IMR-90 (cell line): Measurements from ENCODE around the gene ADM5. TPM values are rescaled to one million over a fixed set of nuclear protein-coding genes. Genes with fewer than 3 reads are reported as not detected.

Source experiments
- ATAC-seq: fragments of 200-7000 bp; cut with Tn5 transposase; 2 replicates; pipeline ENCODE4 v1.9.1; 2020; ENCODE audit warnings: low read depth, mild to moderate bottlenecking, moderate library complexity
- BruUV-seq: library from RNA; stranded (reverse); fragments of 400-500 nt; replicated peaks from 2 replicates; lab custom pipeline; 2021; lab: Mats Ljungman, UMichigan
- CTCF ChIA-PET: fragments of 300-600 bp; formaldehyde crosslinking; extraction: SDS; loops from one replicate; lab custom pipeline; 2021; ENCODE audit warnings: antibody characterized with exemption; lab: Yijun Ruan, JAX
- POLR2A ChIA-PET: fragments of 300-600 bp; sonication (Branson Sonifier 250); formaldehyde crosslinking; loops from one replicate; lab custom pipeline; 2022; ENCODE audit warnings: antibody characterized with exemption; ENCODE audit not compliant: unreplicated experiment; lab: Charles Lee
- DNase-seq: peaks from one replicate; pipeline ENCODE4 v3.0.0; 2013
- H2AFZ ChIP-seq: replicated peaks from 2 replicates; pipeline ENCODE3; 2013; ENCODE audit warnings: low read length, mild to moderate bottlenecking; ENCODE audit not compliant: poor library complexity
- H2AK5ac ChIP-seq: 2 replicates; pipeline ENCODE4 v1.6.1; 2013; ENCODE audit warnings: low read depth, low read length, inconsistent platforms
- H2AK9ac ChIP-seq: replicated peaks from 2 replicates; pipeline ENCODE3; 2013; ENCODE audit warnings: mild to moderate bottlenecking, low read depth, low read length, moderate library complexity; ENCODE audit not compliant: poor library complexity
- H2BK120ac ChIP-seq: 2 replicates; pipeline ENCODE4 v1.6.1; 2013; ENCODE audit warnings: low read depth, low read length, inconsistent platforms
- H2BK15ac ChIP-seq: 3 replicates; pipeline ENCODE4 v1.6.1; 2013; ENCODE audit warnings: low read depth, low read length, inconsistent platforms
- H2BK20ac ChIP-seq: 2 replicates; pipeline ENCODE4 v1.6.1; 2013; ENCODE audit warnings: low read depth, mild to moderate bottlenecking, inconsistent platforms, low read length, moderate library complexity
- H2BK5ac ChIP-seq: 2 replicates; pipeline ENCODE4 v1.6.1; 2013; ENCODE audit warnings: mild to moderate bottlenecking, low read depth, low read length, inconsistent platforms; ENCODE audit not compliant: poor library complexity, severe bottlenecking
- H3K14ac ChIP-seq: replicated peaks from 2 replicates; pipeline ENCODE4 v1.6.1; 2013; ENCODE audit warnings: low read depth, low read length, inconsistent platforms
- H3K18ac ChIP-seq: 2 replicates; pipeline ENCODE4 v1.6.1; 2013; ENCODE audit warnings: low read depth, low read length, control low read depth
- H3K23ac ChIP-seq: 2 replicates; pipeline ENCODE4 v1.6.1; 2013; ENCODE audit warnings: low read depth, low read length, inconsistent platforms
- H3K27ac ChIP-seq: 2 replicates; pipeline ENCODE4 v1.5.1; 2013; ENCODE audit warnings: mild to moderate bottlenecking, control low read depth, low read length; ENCODE audit not compliant: insufficient read depth
- H3K27me3 ChIP-seq: 2 replicates; pipeline ENCODE4 v1.6.1; 2013; ENCODE audit warnings: low read length; ENCODE audit not compliant: control insufficient read depth, insufficient read depth
- H3K36me3 ChIP-seq: 2 replicates; pipeline ENCODE4 v1.6.1; 2013; ENCODE audit warnings: low read length, mixed read lengths; ENCODE audit not compliant: control insufficient read depth, insufficient read depth
- H3K4ac ChIP-seq: 2 replicates; pipeline ENCODE4 v1.6.1; 2013; ENCODE audit warnings: low read depth, low read length, inconsistent platforms
- H3K4me1 ChIP-seq: 2 replicates; pipeline ENCODE4 v1.6.1; 2013; ENCODE audit warnings: low read length, mixed read lengths; ENCODE audit not compliant: control insufficient read depth, insufficient read depth
- H3K4me2 ChIP-seq: 2 replicates; pipeline ENCODE4 v1.6.1; 2013; ENCODE audit warnings: low read depth, mild to moderate bottlenecking, control low read depth, low read length, moderate library complexity
- H3K4me3 ChIP-seq: 2 replicates; pipeline ENCODE4 v1.5.1; 2013; ENCODE audit warnings: low read depth, mild to moderate bottlenecking, control low read depth, low read length, moderate library complexity; ENCODE audit not compliant: insufficient read depth
- H3K56ac ChIP-seq: 2 replicates; pipeline ENCODE4 v1.6.1; 2013; ENCODE audit warnings: low read length, inconsistent platforms; ENCODE audit not compliant: insufficient read depth; ENCODE audit errors: extremely low read depth
- H3K79me1 ChIP-seq, 2 experiments: 2 replicates each; pipeline ENCODE4 v1.6.1; 2013; ENCODE audit warnings: low read length in 2 of 2, inconsistent platforms in 1 of 2, low read depth in 1 of 2
- H3K9ac ChIP-seq: 2 replicates; pipeline ENCODE4 v1.6.1; 2013; ENCODE audit warnings: low read depth, low read length, control low read depth
- H3K9me1 ChIP-seq: 2 replicates; pipeline ENCODE4 v1.6.1; 2013; ENCODE audit warnings: low read length, inconsistent platforms; ENCODE audit not compliant: insufficient read depth
- H3K9me3 ChIP-seq: 2 replicates; pipeline ENCODE4 v1.6.1; 2013; ENCODE audit warnings: low read length; ENCODE audit not compliant: control insufficient read depth, insufficient read depth
- H4K20me1 ChIP-seq: 2 replicates; pipeline ENCODE4 v1.6.1; 2013; ENCODE audit warnings: low read length, inconsistent platforms; ENCODE audit not compliant: insufficient read depth
- H4K5ac ChIP-seq: 2 replicates; pipeline ENCODE4 v1.6.1; 2013; ENCODE audit warnings: mild to moderate bottlenecking, low read depth, low read length, control low read depth
- H4K8ac ChIP-seq, 2 experiments: 2 replicates each; pipeline ENCODE4 v1.6.1; 2013; ENCODE audit warnings: low read depth in 2 of 2, low read length in 2 of 2, control low read depth in 1 of 2, inconsistent platforms in 1 of 2
- H4K91ac ChIP-seq: 2 replicates; pipeline ENCODE4 v1.6.1; 2013; ENCODE audit warnings: low read depth, low read length, inconsistent platforms; ENCODE audit not compliant: insufficient read depth
- CEBPB ChIP-seq: IDR thresholded peaks from 2 replicates; pipeline ENCODE4 v1.6.1; 2012; ENCODE audit warnings: low read depth, low read length, improper control_type of control experiment
- CHD1 ChIP-seq: IDR thresholded peaks from 2 replicates; pipeline ENCODE4 v1.6.1; 2012; ENCODE audit warnings: low read depth, low read length, improper control_type of control experiment
- MAZ ChIP-seq: IDR thresholded peaks from 2 replicates; pipeline ENCODE4 v1.6.1; 2012; ENCODE audit warnings: low read depth, mild to moderate bottlenecking, low read length, improper control_type of control experiment, moderate library complexity, borderline replicate concordance
- NFE2L2 ChIP-seq: fragments of 150-350 bp; IDR thresholded peaks from 2 replicates; pipeline ENCODE4 v1.6.1; 2016; ENCODE audit warnings: low read depth, mild to moderate bottlenecking, low read length
- RFX5 ChIP-seq: IDR thresholded peaks from 2 replicates; pipeline ENCODE4 v1.8.0; 2012; ENCODE audit warnings: low read depth, mild to moderate bottlenecking, low read length, moderate library complexity
- WGBS, 2 experiments: methylation state at CpG; one replicate each; pipeline versions ENCODE4 v1.1.5 to v1.1.7; 2013; ENCODE audit warnings: missing lambda C conversion rate in 2 of 2; ENCODE audit not compliant: insufficient read length in 1 of 2; ENCODE audit errors: extremely low coverage in 2 of 2; 5-methylcytosine and 5-hydroxymethylcytosine counted together
- dilution Hi-C: fragments of 300-500 bp; cut with HindIII; formaldehyde crosslinking; loops from one replicate; pipeline ENCODE4 v1.14.3; 2018; ENCODE audit warnings: low sequenced_read_pairs; ENCODE audit not compliant: unreplicated experiment
- in situ Hi-C: fragments of 300-500 bp; cut with MboI; formaldehyde crosslinking; loops from 3 replicates; pipeline ENCODE4 v1.14.3; 2019; ENCODE audit warnings: low sequenced_read_pairs, inconsistent platforms, mixed read lengths
- intact Hi-C: fragments of 100-400 bp; cut with micrococcal nuclease; formaldehyde crosslinking; loops from 2 replicates; pipeline ENCODE4 v1.10.0; 2022
- polyA plus RNA-seq, 3 experiments: library from polyadenylated mRNA; depleted of rRNA; stranded (reverse); fragments of >200 nt; gene quantifications; 2 replicates each; pipeline ENCODE4 v1.2.3, GENCODE V29; 2012; ENCODE audit warnings: low replicate concordance in 1 of 3
- total RNA-seq: library from RNA; depleted of rRNA; stranded (reverse); fragments of >200 nt; gene quantifications from 2 replicates; pipeline ENCODE4 v1.2.3, GENCODE V29; 2012
- TF ChIP-seq, protein P1 (sequence below): fragments of 150-350 bp; IDR thresholded peaks from 2 replicates; pipeline ENCODE4 v1.6.1; 2017; ENCODE audit warnings: mild to moderate bottlenecking, antibody characterized with exemption, low read length, low read depth

ADM5 gene
- total and polyA plus RNA-seq, 2 of the 4 experiments (the other 2 are of a cell fraction), result 0.18 to 0.99 TPM

DNA sequence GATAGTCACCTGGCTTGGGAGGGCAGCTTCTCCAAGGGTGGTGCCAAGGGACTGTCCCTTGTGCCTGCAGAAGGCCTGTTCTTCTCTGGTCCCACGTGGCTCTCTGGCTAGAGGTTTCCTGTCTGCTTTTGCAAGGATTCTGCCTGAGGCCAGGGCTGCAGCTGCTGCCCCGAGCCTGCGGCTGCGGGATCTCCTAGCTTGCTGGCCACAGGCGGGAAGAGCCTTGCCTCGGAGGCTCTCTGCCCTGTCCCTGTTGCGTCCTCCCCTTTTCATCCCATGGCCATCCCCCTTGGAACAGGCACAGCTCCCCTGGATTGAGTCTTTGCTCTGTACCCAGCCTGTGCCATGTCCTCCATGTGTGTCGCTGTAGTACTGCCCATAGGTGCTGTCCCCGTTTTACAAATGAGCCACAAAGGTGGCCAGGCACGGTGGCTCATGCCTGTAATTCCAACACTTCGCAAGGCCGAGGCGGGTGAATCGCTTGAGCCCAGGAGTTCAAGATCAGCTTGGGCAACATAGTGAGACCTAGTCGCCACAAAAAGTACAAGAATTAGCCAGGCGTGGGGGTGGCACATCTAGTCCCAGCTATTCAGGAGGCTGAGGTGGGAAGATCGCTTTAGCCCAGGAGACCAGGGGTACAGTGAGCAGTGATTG is 32.8 kb upstream of the ADM5 start:
- Histone ChIP-seq H3K27me3 (no peaks in the 10 kb centered on the region), H4K8ac (no peak overlapping the region), H3K4me1 (no peaks in the 10 kb centered on the region), H4K5ac (no peak overlapping the region), H3K79me1 (peaks cover 12 to 48% of the 10 kb centered on the region in 2 experiments; a peak in 2 of 4 replicates), H3K9me3 (no peaks in the 10 kb centered on the region), H2BK15ac (no peak overlapping the region), H2BK5ac (no peak overlapping the region), H3K14ac (no peak overlapping the region), H2BK120ac (no peak overlapping the region), H3K4me2 (no peak overlapping the region), H2AK9ac (peak overlapping the region; percentile 45), H4K20me1 (peaks cover 33% of the 10 kb centered on the region), H3K4ac (no peak overlapping the region), H3K23ac (no peak overlapping the region), H3K9ac (no peak overlapping the region), H3K36me3 (peaks cover 82% of the 10 kb centered on the region), H2BK20ac (no peak overlapping the region), H2AFZ (no peak overlapping the region), H3K4me3 (no peak overlapping the region), H4K91ac (no peak overlapping the region), H3K9me1 (no peaks in the 10 kb centered on the region), H3K27ac (no peak overlapping the region), H2AK5ac (no peak overlapping the region), H3K18ac (no peak overlapping the region), H3K56ac (no peak overlapping the region)
- no peak for ATAC-seq
- no peak for DNase-seq
- dilution Hi-C loops, result no loop called here
- CTCF ChIA-PET, result interaction anchor here (0.6 kb wide), 1 partner anchor 1566 kb away, joined by 3 read pairs; no protein-coding TSS in a partner anchor
- BruUV-seq, result no TSS peak
- no peak for TF ChIP-seq NFE2L2
- TF ChIP-seq MAZ, result no peak
- no peak for TF ChIP-seq CEBPB
- TF ChIP-seq CHD1, result no peak
- no peak for TF ChIP-seq RFX5
- TF ChIP-seq, protein P1, sequence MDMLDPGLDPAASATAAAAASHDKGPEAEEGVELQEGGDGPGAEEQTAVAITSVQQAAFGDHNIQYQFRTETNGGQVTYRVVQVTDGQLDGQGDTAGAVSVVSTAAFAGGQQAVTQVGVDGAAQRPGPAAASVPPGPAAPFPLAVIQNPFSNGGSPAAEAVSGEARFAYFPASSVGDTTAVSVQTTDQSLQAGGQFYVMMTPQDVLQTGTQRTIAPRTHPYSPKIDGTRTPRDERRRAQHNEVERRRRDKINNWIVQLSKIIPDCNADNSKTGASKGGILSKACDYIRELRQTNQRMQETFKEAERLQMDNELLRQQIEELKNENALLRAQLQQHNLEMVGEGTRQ, result no peak
- POLR2A ChIA-PET, result no interaction called here
- intact Hi-C loops, result no loop called here
- 92% methylated on average over 12 of the region's 17 CpGs; no CpG with 5 or more reads in 1 of the 2 experiments for WGBS, 2 experiments
- in situ Hi-C loops, result no loop called here
